MM.1S (cell line): ENCODE data around the gene HDDC3.
A peak's percentile ranks its signal among the peaks of the same experiment; 100 is the strongest.

ENCODE experiments used
- CTCF ChIP-seq: fragments of 300-600 bp; sonication (generic); IDR thresholded peaks from 2 replicates; pipeline ENCODE4 v1.5.1; 2016; ENCODE audit warnings: antibody characterized with exemption, low read length, mixed read lengths
- EZH2 ChIP-seq: fragments of 300-600 bp; sonication (generic); optimal IDR thresholded peaks from 2 replicates; pipeline ENCODE3; 2017; ENCODE audit warnings: low read depth, mild to moderate bottlenecking, antibody characterized with exemption, low read length, mixed read lengths

DNA sequence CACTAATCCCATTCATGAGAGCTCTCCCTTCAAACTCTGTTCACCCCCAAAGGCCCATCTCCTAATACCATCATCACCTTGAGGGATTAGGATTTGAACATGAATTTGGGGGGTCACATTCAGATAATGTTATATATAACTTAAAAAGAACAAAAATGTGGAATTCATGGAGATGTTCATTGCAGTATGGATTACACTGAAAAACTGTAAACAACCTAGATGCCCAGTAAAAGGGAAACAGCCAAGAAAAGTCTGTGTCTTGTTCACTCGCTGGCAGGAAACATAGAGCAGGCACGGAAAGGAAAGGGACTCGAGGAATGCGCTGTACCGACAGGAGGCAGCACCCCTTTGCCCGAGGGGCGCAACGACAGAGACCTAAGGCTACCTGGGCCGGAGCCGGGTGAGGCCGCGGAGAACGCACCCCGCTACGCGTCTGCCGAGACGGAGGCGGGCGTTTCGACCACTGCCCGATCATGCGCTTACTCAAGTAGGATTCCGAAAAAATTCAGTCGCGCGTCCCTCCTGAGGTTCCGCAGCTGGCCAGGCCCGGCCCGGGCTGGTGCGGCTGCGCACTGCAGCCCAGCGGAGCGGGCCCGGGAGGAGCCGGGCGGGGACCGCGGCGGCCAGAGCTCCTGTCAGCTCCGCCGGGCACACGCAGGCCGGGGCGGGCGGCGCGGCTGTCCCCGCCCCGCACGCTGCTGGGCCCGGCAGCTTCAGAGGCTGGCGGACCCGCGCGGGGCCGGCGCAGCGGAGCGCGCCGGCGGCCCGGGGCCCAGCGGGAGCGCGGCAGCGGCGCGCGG is 30.1 kb downstream of the HDDC3 start:
- TF ChIP-seq CTCF (peak; percentile 79), EZH2 (no peak)
